SK-N-SH (cell line): ENCODE data around the gene ANKRD33B. TPM values are rescaled to one million over a fixed set of nuclear protein-coding genes. Genes with fewer than 3 reads are reported as not detected.

ENCODE experiments used
- CTCF ChIA-PET: fragments of 300-600, 350-600 bp; formaldehyde crosslinking; extraction: SDS; loops from one replicate; lab custom pipeline; 2021; lab: Yijun Ruan, JAX
- POLR2A ChIA-PET: fragments of 350-600 bp; sonication (Branson Sonifier 250); formaldehyde crosslinking; extraction: SDS; loops from one replicate; lab custom pipeline; 2020; ENCODE audit warnings: antibody characterized with exemption, inconsistent platforms; lab: Yijun Ruan, JAX
- DNase-seq: peaks from one replicate; pipeline ENCODE4 v3.0.0; 2012
- H2AFZ ChIP-seq: fragments of 200-600 bp; sonication (generic); 2 replicates; pipeline ENCODE4 v1.8.1; 2016; ENCODE audit warnings: antibody characterized with exemption, mild to moderate bottlenecking, low read depth
- H3F3A ChIP-seq: fragments of 200-600 bp; sonication (generic); replicated peaks from 2 replicates; pipeline ENCODE3; 2016; ENCODE audit warnings: antibody characterized with exemption, mild to moderate bottlenecking; ENCODE audit not compliant: insufficient read depth
- H3K27ac ChIP-seq, 2 experiments: fragments of 200-500 bp in 1 of 2; fragments of 200-600 bp in 1 of 2; sonication (Bioruptor generic) in 1 of 2; sonication (generic), shearing (Covaris generic) in 1 of 2; 2 replicates each; pipeline versions ENCODE4 v1.5.1 to v1.6.1; 2014 to 2016; ENCODE audit warnings: low read depth in 2 of 2, inconsistent platforms in 1 of 2, low read length in 1 of 2, mild to moderate bottlenecking in 1 of 2, mixed read lengths in 1 of 2
- H3K27me3 ChIP-seq: fragments of 200-600 bp; sonication (generic), shearing (Covaris generic); 2 replicates; pipeline ENCODE4 v1.6.1; 2016; ENCODE audit warnings: mixed run types; ENCODE audit not compliant: insufficient read depth
- H3K36me3 ChIP-seq, 2 experiments: fragments of 200-500 bp in 1 of 2; fragments of 200-600 bp in 1 of 2; sonication (Bioruptor generic) in 1 of 2; sonication (generic) in 1 of 2; replicated peaks in 1 of 2; 2 replicates each; pipeline versions ENCODE3 to v1.5.1; 2014 to 2016; ENCODE audit warnings: low read length in 1 of 2, mild to moderate bottlenecking in 1 of 2; ENCODE audit not compliant: insufficient read depth in 2 of 2, control insufficient read depth in 1 of 2
- H3K4me1 ChIP-seq, 2 experiments: fragments of 200-500 bp in 1 of 2; fragments of 200-600 bp in 1 of 2; sonication (Bioruptor generic) in 1 of 2; sonication (generic), shearing (Covaris generic) in 1 of 2; 2 replicates each; pipeline versions ENCODE4 v1.5.1 to v1.6.1; 2014 to 2016; ENCODE audit warnings: low read depth in 1 of 2, low read length in 1 of 2, mixed run types in 1 of 2; ENCODE audit not compliant: insufficient read depth in 2 of 2, control insufficient read depth in 1 of 2
- H3K4me2 ChIP-seq: fragments of 200-600 bp; sonication (generic), shearing (Covaris generic); 2 replicates; pipeline ENCODE4 v1.6.1; 2017; ENCODE audit warnings: mixed run types
- H3K4me3 ChIP-seq, 2 experiments: fragments of 200-500 bp in 1 of 2; fragments of 200-600 bp in 1 of 2; sonication (Bioruptor generic) in 1 of 2; sonication (generic), shearing (Covaris generic) in 1 of 2; 2 replicates each; pipeline versions ENCODE4 v1.5.1 to v1.8.1; 2014 to 2016; ENCODE audit warnings: low read depth in 2 of 2, inconsistent platforms in 1 of 2, low read length in 1 of 2, mild to moderate bottlenecking in 1 of 2, mixed read lengths in 1 of 2, moderate library complexity in 1 of 2
- H3K79me2 ChIP-seq: fragments of 200-600 bp; sonication (generic); 2 replicates; pipeline ENCODE4 v1.8.1; 2017; ENCODE audit warnings: mild to moderate bottlenecking; ENCODE audit not compliant: insufficient read depth
- H3K9ac ChIP-seq: fragments of 200-600 bp; sonication (generic); 2 replicates; pipeline ENCODE4 v1.6.1; 2017; ENCODE audit warnings: mixed run types
- H3K9me2 ChIP-seq: fragments of 200-600 bp; sonication (generic); 2 replicates; pipeline ENCODE4 v1.6.1; 2017; ENCODE audit warnings: mixed run types
- H3K9me3 ChIP-seq: fragments of 200-600 bp; sonication (generic); 2 replicates; pipeline ENCODE4 v1.6.1; 2017; ENCODE audit warnings: mixed run types, mild to moderate bottlenecking, moderate library complexity
- H4K20me1 ChIP-seq: fragments of 200-600 bp; sonication (generic); 2 replicates; pipeline ENCODE4 v1.6.1; 2017; ENCODE audit warnings: mild to moderate bottlenecking, mixed run types; ENCODE audit not compliant: insufficient read depth
- ELF1 ChIP-seq: IDR thresholded peaks from 2 replicates; pipeline ENCODE4 v1.4.0; 2012
- EP300 ChIP-seq, 2 experiments: IDR thresholded peaks; 2 replicates each; pipeline versions ENCODE4 v1.4.0 to v1.6.1; 2012; ENCODE audit warnings: borderline replicate concordance in 1 of 2, low read depth in 1 of 2, low read length in 1 of 2
- EZH2phosphoT487 ChIP-seq: fragments of 200-600 bp; sonication (generic); IDR thresholded peaks from 2 replicates; pipeline ENCODE4 v1.6.1; 2017; ENCODE audit warnings: low read depth, mixed run types, mild to moderate bottlenecking, antibody characterized with exemption, moderate library complexity, borderline replicate concordance
- GABPA ChIP-seq: IDR thresholded peaks from 2 replicates; pipeline ENCODE4 v1.4.0; 2012; ENCODE audit warnings: low read depth, mild to moderate bottlenecking
- JUND ChIP-seq: IDR thresholded peaks from 2 replicates; pipeline ENCODE4 v1.4.0; 2012
- MEF2A ChIP-seq: IDR thresholded peaks from 2 replicates; pipeline ENCODE4 v1.4.0; 2012; ENCODE audit warnings: low read depth, borderline replicate concordance
- NRF1 ChIP-seq: IDR thresholded peaks from 2 replicates; pipeline ENCODE4 v1.6.1; 2012; ENCODE audit warnings: low read depth, mild to moderate bottlenecking, low read length
- RAD21 ChIP-seq: IDR thresholded peaks from 2 replicates; pipeline ENCODE4 v1.6.1; 2012; ENCODE audit warnings: mild to moderate bottlenecking, low read length
- RCOR1 ChIP-seq: fragments of 150-350 bp; IDR thresholded peaks from 2 replicates; pipeline ENCODE4 v1.6.1; 2017; ENCODE audit warnings: antibody characterized with exemption, low read length
- RFX5 ChIP-seq: IDR thresholded peaks from 2 replicates; pipeline ENCODE4 v1.6.1; 2012; ENCODE audit warnings: mild to moderate bottlenecking, improper control_type of control experiment, low read length
- RXRA ChIP-seq: IDR thresholded peaks from 2 replicates; pipeline ENCODE4 v1.4.0; 2012; ENCODE audit warnings: low read depth, mild to moderate bottlenecking, borderline replicate concordance
- TCF12 ChIP-seq: IDR thresholded peaks from 2 replicates; pipeline ENCODE4 v1.4.0; 2012
- TEAD4 ChIP-seq: IDR thresholded peaks from 2 replicates; pipeline ENCODE4 v1.4.0; 2012; ENCODE audit warnings: mild to moderate bottlenecking, borderline replicate concordance; ENCODE audit not compliant: insufficient read depth
- USF2 ChIP-seq: fragments of 150-350 bp; IDR thresholded peaks from 2 replicates; pipeline ENCODE4 v1.6.1; 2017; ENCODE audit warnings: antibody characterized with exemption, low read length, low read depth, borderline replicate concordance
- WGBS: methylation state at CpG from one replicate; pipeline ENCODE4 v1.1.6; 2017; ENCODE audit warnings: low lambda C conversion rate; 5-methylcytosine and 5-hydroxymethylcytosine counted together
- polyA plus RNA-seq, 3 experiments: library from polyadenylated mRNA; depleted of rRNA; stranded (reverse); fragments of >200 nt; gene quantifications; 2 replicates each; pipeline ENCODE4 v1.2.3, GENCODE V29; 2012
- TF ChIP-seq, protein P1 (sequence below): IDR thresholded peaks from 2 replicates; pipeline ENCODE4 v1.6.1; 2012; ENCODE audit warnings: mild to moderate bottlenecking, low read depth, low read length, moderate library complexity
- TF ChIP-seq, protein P2 (sequence below): IDR thresholded peaks from 2 replicates; pipeline ENCODE4 v1.4.0; 2012; ENCODE audit warnings: low read depth, borderline replicate concordance

The ANKRD33B gene
- polyA plus RNA-seq, 1 of the 3 experiments (the other 2 are of a cell fraction) = 1.8 TPM

- TF ChIP-seq, protein P1, sequence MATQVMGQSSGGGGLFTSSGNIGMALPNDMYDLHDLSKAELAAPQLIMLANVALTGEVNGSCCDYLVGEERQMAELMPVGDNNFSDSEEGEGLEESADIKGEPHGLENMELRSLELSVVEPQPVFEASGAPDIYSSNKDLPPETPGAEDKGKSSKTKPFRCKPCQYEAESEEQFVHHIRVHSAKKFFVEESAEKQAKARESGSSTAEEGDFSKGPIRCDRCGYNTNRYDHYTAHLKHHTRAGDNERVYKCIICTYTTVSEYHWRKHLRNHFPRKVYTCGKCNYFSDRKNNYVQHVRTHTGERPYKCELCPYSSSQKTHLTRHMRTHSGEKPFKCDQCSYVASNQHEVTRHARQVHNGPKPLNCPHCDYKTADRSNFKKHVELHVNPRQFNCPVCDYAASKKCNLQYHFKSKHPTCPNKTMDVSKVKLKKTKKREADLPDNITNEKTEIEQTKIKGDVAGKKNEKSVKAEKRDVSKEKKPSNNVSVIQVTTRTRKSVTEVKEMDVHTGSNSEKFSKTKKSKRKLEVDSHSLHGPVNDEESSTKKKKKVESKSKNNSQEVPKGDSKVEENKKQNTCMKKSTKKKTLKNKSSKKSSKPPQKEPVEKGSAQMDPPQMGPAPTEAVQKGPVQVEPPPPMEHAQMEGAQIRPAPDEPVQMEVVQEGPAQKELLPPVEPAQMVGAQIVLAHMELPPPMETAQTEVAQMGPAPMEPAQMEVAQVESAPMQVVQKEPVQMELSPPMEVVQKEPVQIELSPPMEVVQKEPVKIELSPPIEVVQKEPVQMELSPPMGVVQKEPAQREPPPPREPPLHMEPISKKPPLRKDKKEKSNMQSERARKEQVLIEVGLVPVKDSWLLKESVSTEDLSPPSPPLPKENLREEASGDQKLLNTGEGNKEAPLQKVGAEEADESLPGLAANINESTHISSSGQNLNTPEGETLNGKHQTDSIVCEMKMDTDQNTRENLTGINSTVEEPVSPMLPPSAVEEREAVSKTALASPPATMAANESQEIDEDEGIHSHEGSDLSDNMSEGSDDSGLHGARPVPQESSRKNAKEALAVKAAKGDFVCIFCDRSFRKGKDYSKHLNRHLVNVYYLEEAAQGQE = no peak
- no peak for TF ChIP-seq TEAD4
- no peak for TF ChIP-seq GABPA
- no peak for TF ChIP-seq RCOR1
Measured at GRCh38 chr5:10534561-10535530, 29.0 kb upstream of the ANKRD33B start (continued).

- no peaks in the 10 kb centered on the region for H3K79me2 ChIP-seq
- TF ChIP-seq RXRA = no peak
- TF ChIP-seq, protein P2, sequence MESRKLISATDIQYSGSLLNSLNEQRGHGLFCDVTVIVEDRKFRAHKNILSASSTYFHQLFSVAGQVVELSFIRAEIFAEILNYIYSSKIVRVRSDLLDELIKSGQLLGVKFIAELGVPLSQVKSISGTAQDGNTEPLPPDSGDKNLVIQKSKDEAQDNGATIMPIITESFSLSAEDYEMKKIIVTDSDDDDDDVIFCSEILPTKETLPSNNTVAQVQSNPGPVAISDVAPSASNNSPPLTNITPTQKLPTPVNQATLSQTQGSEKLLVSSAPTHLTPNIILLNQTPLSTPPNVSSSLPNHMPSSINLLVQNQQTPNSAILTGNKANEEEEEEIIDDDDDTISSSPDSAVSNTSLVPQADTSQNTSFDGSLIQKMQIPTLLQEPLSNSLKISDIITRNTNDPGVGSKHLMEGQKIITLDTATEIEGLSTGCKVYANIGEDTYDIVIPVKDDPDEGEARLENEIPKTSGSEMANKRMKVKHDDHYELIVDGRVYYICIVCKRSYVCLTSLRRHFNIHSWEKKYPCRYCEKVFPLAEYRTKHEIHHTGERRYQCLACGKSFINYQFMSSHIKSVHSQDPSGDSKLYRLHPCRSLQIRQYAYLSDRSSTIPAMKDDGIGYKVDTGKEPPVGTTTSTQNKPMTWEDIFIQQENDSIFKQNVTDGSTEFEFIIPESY = no peak
- TF ChIP-seq RAD21 = no peak
- TF ChIP-seq USF2 = no peak
- TF ChIP-seq TEAD4 = no peak
- no peak for TF ChIP-seq RFX5
- TF ChIP-seq ELF1 = no peak
- TF ChIP-seq EP300 (IDR thresholded peaks at IDR 0.05; ENCODE audit: borderline replicate concordance in 1 of 2, low read depth in 1 of 2, low read length in 1 of 2) = no peak
- TF ChIP-seq JUND = no peak
- TF ChIP-seq EZH2phosphoT487 = no peak
- TF ChIP-seq, protein P1 = no peak
- no peak for TF ChIP-seq NRF1
- TF ChIP-seq MEF2A = no peak
- no peak for TF ChIP-seq RCOR1
- TF ChIP-seq TCF12 = no peak
- no peak overlapping the region for H2AFZ ChIP-seq
- 67% methylated on average over 3 of the region's 3 CpGs for WGBS
- H4K20me1 ChIP-seq = no peaks in the 10 kb centered on the region
- CTCF ChIA-PET = no interaction called here
- no peaks in the 10 kb centered on the region for H3K36me3 ChIP-seq
- H3K27ac ChIP-seq = no peak overlapping the region
- POLR2A ChIA-PET = no interaction called here
- H3K9me2 ChIP-seq = no peaks in the 10 kb centered on the region
- peaks cover 6 to 7% of the 10 kb centered on the region in 2 experiments; a peak in 2 of 4 replicates for H3K4me1 ChIP-seq
- H3K27me3 ChIP-seq = no peaks in the 10 kb centered on the region
- no peak overlapping the region for H3K9ac ChIP-seq
- no peak overlapping the region for H3K4me2 ChIP-seq
- H3K4me3 ChIP-seq = no peak overlapping the region
- no peaks in the 10 kb centered on the region for H3F3A ChIP-seq
- H3K9me3 ChIP-seq = no peaks in the 10 kb centered on the region
- DNase-seq = peak; percentile 57
Measured at GRCh38 chr5:10536511-10536910, 27.4 kb upstream of the ANKRD33B start.
